B cell (primary cell): ENCODE measurements around the gene E2F7. TPM values are rescaled to one million over a fixed set of nuclear protein-coding genes. Genes with fewer than 3 reads are reported as not detected.

Experiments used
- ATAC-seq: fragments of 200-7000 bp; cut with Tn5 transposase; one replicate; pipeline ENCODE4 v1.10.0; 2021; ENCODE audit warnings: low read depth, mild to moderate bottlenecking, moderate number of reproducible peaks, moderate library complexity
- CTCF ChIA-PET: fragments of 350-600 bp; sonication (Branson Sonifier 250); formaldehyde crosslinking; loops from one replicate; lab custom pipeline; 2021; ENCODE audit warnings: antibody characterized with exemption, inconsistent platforms; lab: Charles Lee
- POLR2A ChIA-PET: fragments of 350-600 bp; sonication (Branson Sonifier 250); formaldehyde crosslinking; loops from one replicate; lab custom pipeline; 2021; ENCODE audit warnings: antibody characterized with exemption; lab: Charles Lee
- DNase-seq: peaks from one replicate; pipeline ENCODE4 v3.0.0; 2013
- H2AFZ ChIP-seq: 2 replicates; pipeline ENCODE4 v1.6.1; 2012; ENCODE audit warnings: mild to moderate bottlenecking, low read depth, low read length; ENCODE audit not compliant: insufficient read depth, poor library complexity, severe bottlenecking
- H3K27ac ChIP-seq, 2 donors: 1 replicate in 1 of 2; 2 replicates in 1 of 2; pipeline ENCODE4 v1.5.1; 2012 to 2013; ENCODE audit warnings: low read length in 2 of 2, mild to moderate bottlenecking in 2 of 2, moderate library complexity in 1 of 2
- H3K27me3 ChIP-seq, 4 experiments: fragments of 200-600 bp in 1 of 4; sonication (generic) in 1 of 4; replicated peaks in 1 of 4; 1 replicate in 2 of 4; 2 replicates in 2 of 4; pipeline versions ENCODE4 v1.6.1 to v1.7.0; 2013 to 2016; ENCODE audit warnings: low read length in 3 of 4, mild to moderate bottlenecking in 2 of 4, mixed read lengths in 1 of 4, moderate library complexity in 1 of 4; ENCODE audit not compliant: insufficient read depth in 4 of 4, control insufficient read depth in 3 of 4; ENCODE audit errors: control extremely low read depth in 1 of 4
- H3K36me3 ChIP-seq, 2 experiments: replicated peaks in 1 of 2; 1 replicate in 1 of 2; 2 replicates in 1 of 2; pipeline versions ENCODE4 v1.6.1 to v1.7.1; 2013; ENCODE audit warnings: low read length in 1 of 2; ENCODE audit not compliant: insufficient read depth in 2 of 2, control insufficient read depth in 1 of 2; ENCODE audit errors: control extremely low read depth in 1 of 2, extremely low read depth in 1 of 2
- H3K4me1 ChIP-seq, 2 donors: fragments of 200-600 bp in 1 of 2; sonication (generic) in 1 of 2; 1 replicate in 1 of 2; 2 replicates in 1 of 2; pipeline versions ENCODE4 v1.5.1 to v1.6.1; 2013 to 2017; ENCODE audit warnings: low read length in 2 of 2; ENCODE audit not compliant: control insufficient read depth in 2 of 2, insufficient read depth in 2 of 2
- H3K4me2 ChIP-seq: replicated peaks from 2 replicates; pipeline ENCODE3; 2012; ENCODE audit warnings: mild to moderate bottlenecking, low read depth, low read length; ENCODE audit not compliant: poor library complexity, severe bottlenecking
- H3K4me3 ChIP-seq, 5 experiments: fragments of 200-600 bp in 1 of 5; sonication (generic) in 1 of 5; 1 replicate in 3 of 5; 2 replicates in 2 of 5; pipeline versions ENCODE4 v1.5.1 to v1.7.0; 2011 to 2016; ENCODE audit warnings: low read length in 4 of 5, mild to moderate bottlenecking in 4 of 5, low read depth in 2 of 5, control low read depth in 1 of 5, moderate library complexity in 1 of 5; ENCODE audit not compliant: insufficient read depth in 1 of 5; ENCODE audit errors: control extremely low read depth in 1 of 5, extremely low read depth in 1 of 5
- H3K79me2 ChIP-seq: fragments of 200-600 bp; sonication (generic); one replicate; pipeline ENCODE4 v1.6.0; 2016; ENCODE audit warnings: low read length; ENCODE audit not compliant: control insufficient read depth, insufficient read depth
- H3K9ac ChIP-seq: fragments of 200-600 bp; sonication (generic); 2 replicates; pipeline ENCODE4 v1.6.1; 2017; ENCODE audit warnings: mild to moderate bottlenecking, low read length, moderate library complexity
- H3K9me3 ChIP-seq, 3 donors: one replicate each; pipeline versions ENCODE4 v1.6.1 to v1.7.1; 2013; ENCODE audit warnings: low read length in 2 of 3; ENCODE audit not compliant: control insufficient read depth in 2 of 3, insufficient read depth in 1 of 3; ENCODE audit errors: control extremely low read depth in 1 of 3
- H4K20me1 ChIP-seq: 2 replicates; pipeline ENCODE4 v1.6.0; 2012; ENCODE audit warnings: mild to moderate bottlenecking, low read length; ENCODE audit not compliant: insufficient read depth, control insufficient read depth, poor library complexity, severe bottlenecking
- H3K27ac Mint-ChIP-seq: one replicate; pipeline ENCODE4 v1.8.0; 2021; ENCODE audit warnings: mixed read lengths
- H3K27me3 Mint-ChIP-seq: one replicate; pipeline ENCODE4 v1.8.0; 2021; ENCODE audit warnings: mixed read lengths
- H3K4me1 Mint-ChIP-seq: one replicate; pipeline ENCODE4 v1.8.0; 2021; ENCODE audit warnings: mixed read lengths
- H3K4me3 Mint-ChIP-seq: one replicate; pipeline ENCODE4 v1.8.0; 2021; ENCODE audit warnings: mixed read lengths
- H3K9me3 Mint-ChIP-seq: one replicate; pipeline ENCODE4 v1.8.0; 2022; ENCODE audit warnings: mixed read lengths; ENCODE audit not compliant: insufficient read depth
- EZH2 ChIP-seq: IDR thresholded peaks from 2 replicates; pipeline ENCODE4 v1.6.1; 2012; ENCODE audit warnings: borderline replicate concordance, low read depth, mild to moderate bottlenecking, moderate library complexity, low read length; ENCODE audit not compliant: insufficient read depth, poor library complexity, severe bottlenecking
- WGBS: methylation state at CpG from one replicate; pipeline ENCODE4 v1.1.5; 2013; ENCODE audit warnings: missing lambda C conversion rate; ENCODE audit not compliant: insufficient coverage; 5-methylcytosine and 5-hydroxymethylcytosine counted together
- intact Hi-C: fragments of 100-400 bp; cut with micrococcal nuclease; formaldehyde crosslinking; loops from one replicate; pipeline ENCODE4 v1.10.0; 2022
- polyA plus RNA-seq: library from polyadenylated mRNA; depleted of rRNA; stranded (reverse); fragments of >200 nt; gene quantifications from 2 replicates; pipeline ENCODE4 v1.2.3, GENCODE V29; 2012
- total RNA-seq, 2 donors: library from RNA; stranded (reverse); fragments of 120-200 nt in 1 of 2; gene quantifications; 1 replicate in 1 of 2; 2 replicates in 1 of 2; pipeline versions ENCODE4 v1.2.3 to v1.2.4, GENCODE V29; 2013 to 2022
- TF ChIP-seq, protein P1 (sequence below): fragments of 200-600 bp; IDR thresholded peaks from one replicate; pipeline ENCODE4 v1.8.0; 2022; ENCODE audit warnings: antibody characterized with exemption, mild to moderate bottlenecking

The E2F7 gene
- total and polyA plus RNA-seq, 2 donors (not counting 1 experiment from before 2014, with no cell fraction given), result 0.15 to 0.42 TPM

DNA sequence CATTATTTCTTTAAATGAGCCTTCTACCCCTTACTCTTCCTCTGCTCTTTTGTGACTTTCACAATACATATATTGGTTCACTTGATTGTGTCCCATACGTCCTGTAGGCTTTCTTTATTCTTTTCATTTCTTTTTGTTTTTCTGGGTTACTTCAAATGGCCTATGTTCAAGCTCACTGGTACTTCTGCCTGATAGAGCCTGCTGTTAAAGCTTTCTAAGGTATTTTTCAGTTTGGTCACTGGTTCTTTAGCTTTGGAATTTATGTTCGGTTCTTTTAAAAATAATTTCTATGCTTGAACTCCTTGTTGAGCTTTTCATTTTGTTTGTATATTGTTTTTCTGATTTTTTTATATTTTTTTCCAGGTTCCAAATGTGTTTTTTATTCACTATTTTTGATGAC is 81.9 kb downstream of the E2F7 start:
- intact Hi-C loops, result no loop called here

DNA sequence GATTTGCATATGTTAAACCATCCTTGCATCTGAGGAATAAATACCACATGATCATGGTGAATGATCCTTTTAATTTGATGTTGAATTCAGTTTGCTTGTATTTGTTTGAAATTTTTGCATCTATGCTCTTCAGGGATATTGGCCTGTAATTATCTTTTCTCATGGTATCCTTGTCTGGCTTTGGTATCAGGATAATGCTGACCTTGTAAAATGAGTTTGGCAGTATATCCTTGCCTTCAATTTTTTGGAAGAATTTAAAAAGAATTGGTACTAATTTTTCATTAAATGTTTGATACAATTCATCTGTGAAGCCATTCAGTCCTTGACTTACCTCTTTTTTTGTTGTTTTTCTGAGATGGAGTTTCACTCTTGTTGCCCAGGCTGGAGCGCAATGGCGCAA is 85.2 kb downstream of the E2F7 start:
- H3K79me2 ChIP-seq, result no peaks in the 10 kb centered on the region
- no peak for TF ChIP-seq EZH2
- TF ChIP-seq, protein P1, sequence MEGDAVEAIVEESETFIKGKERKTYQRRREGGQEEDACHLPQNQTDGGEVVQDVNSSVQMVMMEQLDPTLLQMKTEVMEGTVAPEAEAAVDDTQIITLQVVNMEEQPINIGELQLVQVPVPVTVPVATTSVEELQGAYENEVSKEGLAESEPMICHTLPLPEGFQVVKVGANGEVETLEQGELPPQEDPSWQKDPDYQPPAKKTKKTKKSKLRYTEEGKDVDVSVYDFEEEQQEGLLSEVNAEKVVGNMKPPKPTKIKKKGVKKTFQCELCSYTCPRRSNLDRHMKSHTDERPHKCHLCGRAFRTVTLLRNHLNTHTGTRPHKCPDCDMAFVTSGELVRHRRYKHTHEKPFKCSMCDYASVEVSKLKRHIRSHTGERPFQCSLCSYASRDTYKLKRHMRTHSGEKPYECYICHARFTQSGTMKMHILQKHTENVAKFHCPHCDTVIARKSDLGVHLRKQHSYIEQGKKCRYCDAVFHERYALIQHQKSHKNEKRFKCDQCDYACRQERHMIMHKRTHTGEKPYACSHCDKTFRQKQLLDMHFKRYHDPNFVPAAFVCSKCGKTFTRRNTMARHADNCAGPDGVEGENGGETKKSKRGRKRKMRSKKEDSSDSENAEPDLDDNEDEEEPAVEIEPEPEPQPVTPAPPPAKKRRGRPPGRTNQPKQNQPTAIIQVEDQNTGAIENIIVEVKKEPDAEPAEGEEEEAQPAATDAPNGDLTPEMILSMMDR, result no peak
- no peak overlapping the region for H3K4me2 ChIP-seq
- no peaks in the 10 kb centered on the region for H3K36me3 ChIP-seq
- intact Hi-C loops, result no loop called here
- H3K9me3 ChIP-seq, result peaks cover 0 to 20% (median 4%) of the 10 kb centered on the region in 3 donors
- H3K4me1 Mint-ChIP-seq, result no peaks in the 10 kb centered on the region
- H3K4me3 ChIP-seq, result no peak overlapping the region
- WGBS, result no CpG with 5 or more reads among the region's 2 CpGs
- peaks cover 0 to 2% (median 0%) of the 10 kb centered on the region in 4 experiments for H3K27me3 ChIP-seq
- H3K9me3 Mint-ChIP-seq, result peaks cover 11% of the 10 kb centered on the region
- H2AFZ ChIP-seq, result no peak overlapping the region
- POLR2A ChIA-PET, result no interaction called here
- no peaks in the 10 kb centered on the region for H4K20me1 ChIP-seq
- no peak for DNase-seq
- ATAC-seq, result no peak
- no peak overlapping the region for H3K27ac Mint-ChIP-seq
- H3K9ac ChIP-seq, result no peak overlapping the region
- H3K27ac ChIP-seq, result no peak overlapping the region
- H3K4me3 Mint-ChIP-seq, result no peak overlapping the region
- H3K4me1 ChIP-seq, result no peaks in the 10 kb centered on the region
- peaks cover 4% of the 10 kb centered on the region for H3K27me3 Mint-ChIP-seq
- CTCF ChIA-PET, result no interaction called here

More for the DNA sequence above, 81.9 kb downstream of the E2F7 start:
- Histone ChIP-seq H3K4me3 (no peak overlapping the region), H3K27me3 (peaks cover 0 to 2% (median 0%) of the 10 kb centered on the region in 4 experiments), H4K20me1 (no peaks in the 10 kb centered on the region), H3K36me3 (no peaks in the 10 kb centered on the region), H3K9me3 (peaks cover 0 to 24% (median 4%) of the 10 kb centered on the region in 3 donors), H2AFZ (no peak overlapping the region), H3K4me1 (no peaks in the 10 kb centered on the region), H3K27ac (no peak overlapping the region), H3K9ac (no peak overlapping the region), H3K4me2 (no peak overlapping the region), H3K79me2 (no peaks in the 10 kb centered on the region)
- TF ChIP-seq EZH2, result no peak
- TF ChIP-seq, protein P1, result no peak
- ChIA-PET CTCF (no interaction called here), POLR2A (no interaction called here)
- ATAC-seq (no peak), DNase-seq (no peak)
- no peaks in the 10 kb centered on the region for H3K4me1 Mint-ChIP-seq
- no peaks in the 10 kb centered on the region for H3K27me3 Mint-ChIP-seq
- H3K9me3 Mint-ChIP-seq, result peaks cover 11% of the 10 kb centered on the region
- no CpG with 5 or more reads among the region's 2 CpGs for WGBS
- H3K4me3 Mint-ChIP-seq, result no peak overlapping the region
- H3K27ac Mint-ChIP-seq, result no peak overlapping the region
